Neural cell (in vitro differentiated cells): ENCODE data around the gene TSEN34. TPM values are rescaled to one million over a fixed set of nuclear protein-coding genes. Genes with fewer than 3 reads are reported as not detected.

Experiments used
- H2AFZ ChIP-seq: fragments of 200-600, 300-800 bp; sonication (generic), shearing (Covaris generic); 2 replicates; pipeline ENCODE4 v1.6.0; 2014; ENCODE audit warnings: low read depth, mild to moderate bottlenecking, antibody characterized with exemption, low read length, moderate library complexity
- H3F3A ChIP-seq: fragments of 200-600 bp; shearing (Covaris generic); 2 replicates; pipeline ENCODE4 v1.6.1; 2016; ENCODE audit warnings: mild to moderate bottlenecking, moderate library complexity, mixed read lengths, antibody characterized with exemption, low read length; ENCODE audit not compliant: insufficient read depth, poor library complexity, severe bottlenecking
- H3K27ac ChIP-seq: fragments of 200-600, 300-800 bp; sonication (generic), shearing (Covaris generic); 2 replicates; pipeline ENCODE4 v1.5.1; 2014; ENCODE audit warnings: mild to moderate bottlenecking, low read length, moderate library complexity
- H3K27me3 ChIP-seq: fragments of 300-800, 200-600 bp; sonication (generic), shearing (Covaris generic); 2 replicates; pipeline ENCODE4 v1.6.0; 2014; ENCODE audit warnings: mild to moderate bottlenecking, low read depth, low read length, moderate library complexity; ENCODE audit not compliant: insufficient read depth
- H3K36me3 ChIP-seq: fragments of 300-800, 200-600 bp; sonication (generic), shearing (Covaris generic); 2 replicates; pipeline ENCODE4 v1.5.1; 2014; ENCODE audit warnings: mild to moderate bottlenecking, antibody characterized with exemption, low read length, moderate library complexity; ENCODE audit not compliant: insufficient read depth
- H3K4me2 ChIP-seq: fragments of 300-800, 200-600 bp; sonication (generic), shearing (Covaris generic); 2 replicates; pipeline ENCODE4 v1.6.0; 2014; ENCODE audit warnings: mild to moderate bottlenecking, low read length
- H3K4me3 ChIP-seq: fragments of 300-800, 200-600 bp; sonication (generic), shearing (Covaris generic); 2 replicates; pipeline ENCODE4 v1.5.1; 2014; ENCODE audit warnings: mild to moderate bottlenecking, low read length, moderate library complexity
- H3K79me2 ChIP-seq: fragments of 200-600 bp; shearing (Covaris generic); replicated peaks from 2 replicates; pipeline ENCODE4 v1.6.0; 2014; ENCODE audit warnings: mild to moderate bottlenecking, low read length, moderate library complexity; ENCODE audit not compliant: insufficient read depth
- H3K9ac ChIP-seq: fragments of 300-800, 200-600 bp; sonication (generic), shearing (Covaris generic); 2 replicates; pipeline ENCODE4 v1.6.1; 2016; ENCODE audit warnings: mild to moderate bottlenecking, low read length, mixed read lengths
- H3K9me2 ChIP-seq: fragments of 200-600 bp; shearing (Covaris generic); 2 replicates; pipeline ENCODE4 v1.6.1; 2016; ENCODE audit warnings: mild to moderate bottlenecking, low read length, mixed read lengths; ENCODE audit not compliant: insufficient read depth
- H3K9me3 ChIP-seq: fragments of 200-600, 300-800 bp; sonication (generic), shearing (Covaris generic); 2 replicates; pipeline ENCODE4 v1.6.1; 2016; ENCODE audit warnings: mild to moderate bottlenecking, mixed run types, low read length, moderate library complexity, mixed read lengths
- H4K20me1 ChIP-seq: fragments of 200-600 bp; shearing (Covaris generic); 2 replicates; pipeline ENCODE4 v1.6.1; 2016; ENCODE audit warnings: mild to moderate bottlenecking, mixed run types; ENCODE audit not compliant: insufficient read depth
- EP300 ChIP-seq: fragments of 450-650 bp; conservative IDR thresholded peaks from 2 replicates; pipeline ENCODE4 v1.6.1; 2014; ENCODE audit warnings: antibody characterized with exemption, mild to moderate bottlenecking, moderate library complexity; ENCODE audit not compliant: poor library complexity, severe bottlenecking
- EZH2 ChIP-seq: fragments of 200-600, 300-800 bp; shearing (Covaris generic), sonication (generic); IDR thresholded peaks from 2 replicates; pipeline ENCODE4 v1.6.1; 2014; ENCODE audit warnings: antibody characterized with exemption, low read length, borderline replicate concordance, mild to moderate bottlenecking; ENCODE audit not compliant: insufficient read depth, poor library complexity, severe bottlenecking
- MXI1 ChIP-seq: fragments of 450-650 bp; conservative IDR thresholded peaks from 2 replicates; pipeline ENCODE4 v1.6.1; 2014; ENCODE audit warnings: antibody characterized with exemption, mild to moderate bottlenecking; ENCODE audit not compliant: poor library complexity, severe bottlenecking
- POLR2AphosphoS5 ChIP-seq: IDR thresholded peaks from 2 replicates; pipeline ENCODE4 v1.6.1; 2012
- RAD21 ChIP-seq: fragments of 450-650 bp; conservative IDR thresholded peaks from 2 replicates; pipeline ENCODE4 v1.6.1; 2014; ENCODE audit warnings: antibody characterized with exemption, mild to moderate bottlenecking, moderate library complexity
- SMC3 ChIP-seq: fragments of 450-650 bp; conservative IDR thresholded peaks from 2 replicates; pipeline ENCODE4 v1.6.1; 2014; ENCODE audit warnings: antibody characterized with exemption, mild to moderate bottlenecking, moderate library complexity; ENCODE audit not compliant: poor library complexity
- TAF1 ChIP-seq: IDR thresholded peaks from 2 replicates; pipeline ENCODE4 v1.6.1; 2012; ENCODE audit warnings: low read depth
- polyA plus RNA-seq: library from polyadenylated mRNA; depleted of rRNA; stranded (reverse); fragments of >200 nt; gene quantifications from 2 replicates; pipeline ENCODE4 v1.2.3, GENCODE V29; 2014
- TF ChIP-seq, protein P1 (sequence below): fragments of 450-650 bp; IDR thresholded peaks from 2 replicates; pipeline ENCODE4 v1.5.1; 2014; ENCODE audit warnings: antibody characterized with exemption, mild to moderate bottlenecking, moderate library complexity; ENCODE audit not compliant: poor library complexity, severe bottlenecking
- TF ChIP-seq, protein P2 (sequence below): IDR thresholded peaks from 2 replicates; pipeline ENCODE4 v1.6.1; 2012; ENCODE audit warnings: borderline replicate concordance

Gene TSEN34
- polyA plus RNA-seq, 1 donor from 2014 or later, result 113 TPM

DNA sequence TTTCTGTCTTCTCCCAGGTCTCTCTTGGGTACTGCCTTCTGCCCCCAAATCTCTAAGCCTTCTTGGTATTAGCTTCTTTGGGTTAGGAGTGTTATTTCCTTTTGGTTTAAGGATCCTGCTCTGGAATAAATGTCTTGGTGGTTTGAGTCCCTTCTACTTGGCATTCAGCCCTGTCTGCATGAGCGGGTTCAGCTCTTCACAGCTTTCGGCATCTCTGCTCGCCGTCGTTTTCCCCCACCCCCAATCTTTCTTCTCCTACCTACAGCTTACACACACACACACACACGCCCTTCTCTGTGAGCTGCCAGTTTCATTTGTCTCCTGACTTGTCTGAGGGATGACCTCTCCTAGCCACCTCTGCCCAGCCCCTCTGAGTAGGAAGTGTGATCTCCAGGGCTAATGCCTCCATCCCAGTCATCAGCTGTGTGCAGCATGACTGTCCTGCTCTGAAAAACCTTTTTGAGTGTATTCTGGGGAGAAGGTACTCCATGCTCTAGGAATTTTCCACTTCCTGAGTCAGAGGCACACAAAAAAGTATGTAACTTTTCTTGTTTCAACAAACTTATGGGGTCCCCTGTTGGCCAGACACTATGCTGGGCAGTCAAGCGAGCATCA lies 48.8 kb upstream of the TSEN34 start:
- H3K27me3 ChIP-seq, result no peaks in the 10 kb centered on the region
- peaks cover 34% of the 10 kb centered on the region for H3K79me2 ChIP-seq
- no peak overlapping the region for H3K9ac ChIP-seq
- no peaks in the 10 kb centered on the region for H3K9me3 ChIP-seq
- TF ChIP-seq TAF1 (no peak), EP300 (no peak), SMC3 (no peak), EZH2 (no peak), RAD21 (no peak), POLR2AphosphoS5 (no peak), MXI1 (no peak)
- TF ChIP-seq, protein P1, sequence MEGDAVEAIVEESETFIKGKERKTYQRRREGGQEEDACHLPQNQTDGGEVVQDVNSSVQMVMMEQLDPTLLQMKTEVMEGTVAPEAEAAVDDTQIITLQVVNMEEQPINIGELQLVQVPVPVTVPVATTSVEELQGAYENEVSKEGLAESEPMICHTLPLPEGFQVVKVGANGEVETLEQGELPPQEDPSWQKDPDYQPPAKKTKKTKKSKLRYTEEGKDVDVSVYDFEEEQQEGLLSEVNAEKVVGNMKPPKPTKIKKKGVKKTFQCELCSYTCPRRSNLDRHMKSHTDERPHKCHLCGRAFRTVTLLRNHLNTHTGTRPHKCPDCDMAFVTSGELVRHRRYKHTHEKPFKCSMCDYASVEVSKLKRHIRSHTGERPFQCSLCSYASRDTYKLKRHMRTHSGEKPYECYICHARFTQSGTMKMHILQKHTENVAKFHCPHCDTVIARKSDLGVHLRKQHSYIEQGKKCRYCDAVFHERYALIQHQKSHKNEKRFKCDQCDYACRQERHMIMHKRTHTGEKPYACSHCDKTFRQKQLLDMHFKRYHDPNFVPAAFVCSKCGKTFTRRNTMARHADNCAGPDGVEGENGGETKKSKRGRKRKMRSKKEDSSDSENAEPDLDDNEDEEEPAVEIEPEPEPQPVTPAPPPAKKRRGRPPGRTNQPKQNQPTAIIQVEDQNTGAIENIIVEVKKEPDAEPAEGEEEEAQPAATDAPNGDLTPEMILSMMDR, result no peak
- TF ChIP-seq, protein P2, sequence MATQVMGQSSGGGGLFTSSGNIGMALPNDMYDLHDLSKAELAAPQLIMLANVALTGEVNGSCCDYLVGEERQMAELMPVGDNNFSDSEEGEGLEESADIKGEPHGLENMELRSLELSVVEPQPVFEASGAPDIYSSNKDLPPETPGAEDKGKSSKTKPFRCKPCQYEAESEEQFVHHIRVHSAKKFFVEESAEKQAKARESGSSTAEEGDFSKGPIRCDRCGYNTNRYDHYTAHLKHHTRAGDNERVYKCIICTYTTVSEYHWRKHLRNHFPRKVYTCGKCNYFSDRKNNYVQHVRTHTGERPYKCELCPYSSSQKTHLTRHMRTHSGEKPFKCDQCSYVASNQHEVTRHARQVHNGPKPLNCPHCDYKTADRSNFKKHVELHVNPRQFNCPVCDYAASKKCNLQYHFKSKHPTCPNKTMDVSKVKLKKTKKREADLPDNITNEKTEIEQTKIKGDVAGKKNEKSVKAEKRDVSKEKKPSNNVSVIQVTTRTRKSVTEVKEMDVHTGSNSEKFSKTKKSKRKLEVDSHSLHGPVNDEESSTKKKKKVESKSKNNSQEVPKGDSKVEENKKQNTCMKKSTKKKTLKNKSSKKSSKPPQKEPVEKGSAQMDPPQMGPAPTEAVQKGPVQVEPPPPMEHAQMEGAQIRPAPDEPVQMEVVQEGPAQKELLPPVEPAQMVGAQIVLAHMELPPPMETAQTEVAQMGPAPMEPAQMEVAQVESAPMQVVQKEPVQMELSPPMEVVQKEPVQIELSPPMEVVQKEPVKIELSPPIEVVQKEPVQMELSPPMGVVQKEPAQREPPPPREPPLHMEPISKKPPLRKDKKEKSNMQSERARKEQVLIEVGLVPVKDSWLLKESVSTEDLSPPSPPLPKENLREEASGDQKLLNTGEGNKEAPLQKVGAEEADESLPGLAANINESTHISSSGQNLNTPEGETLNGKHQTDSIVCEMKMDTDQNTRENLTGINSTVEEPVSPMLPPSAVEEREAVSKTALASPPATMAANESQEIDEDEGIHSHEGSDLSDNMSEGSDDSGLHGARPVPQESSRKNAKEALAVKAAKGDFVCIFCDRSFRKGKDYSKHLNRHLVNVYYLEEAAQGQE, result no peak
- no peak overlapping the region for H3K27ac ChIP-seq
- no peak overlapping the region for H3K4me2 ChIP-seq
- H2AFZ ChIP-seq, result no peak overlapping the region
- no peaks in the 10 kb centered on the region for H3F3A ChIP-seq
- H3K9me2 ChIP-seq, result no peaks in the 10 kb centered on the region
- H3K4me3 ChIP-seq, result no peak overlapping the region
- no peaks in the 10 kb centered on the region for H3K36me3 ChIP-seq
- H4K20me1 ChIP-seq, result no peaks in the 10 kb centered on the region

DNA sequence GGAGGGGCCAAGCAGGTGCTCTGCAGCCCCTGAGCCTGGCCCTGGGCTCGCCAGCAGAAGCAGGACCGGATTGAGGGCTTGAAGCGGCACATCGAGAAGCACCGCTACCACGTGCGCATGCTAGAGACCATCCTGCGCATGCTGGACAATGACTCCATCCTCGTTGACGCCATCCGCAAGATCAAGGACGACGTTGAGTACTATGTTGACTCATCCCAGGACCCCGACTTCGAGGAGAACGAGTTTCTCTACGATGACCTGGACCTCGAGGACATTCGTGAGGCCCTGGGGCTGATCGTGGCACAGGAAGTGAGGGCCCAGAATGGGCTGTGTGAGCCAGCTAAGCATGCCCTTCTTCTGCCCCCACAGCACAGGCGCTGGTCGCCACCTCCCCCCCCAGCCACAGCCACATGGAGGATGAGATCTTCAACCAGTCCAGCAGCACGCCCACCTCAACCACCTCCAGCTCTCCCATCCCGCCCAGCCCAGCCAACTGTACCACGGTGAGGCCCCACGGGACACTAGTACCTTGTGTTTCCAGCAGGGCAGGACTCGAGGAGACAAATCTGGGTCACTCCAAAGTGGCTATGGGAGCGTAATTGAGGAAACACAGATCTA lies 45.5 kb upstream of the TSEN34 start:
- TF ChIP-seq, protein P2, result no peak
- TF ChIP-seq RAD21, result no peak
- TF ChIP-seq SMC3, result no peak
- TF ChIP-seq EP300, result no peak
- TF ChIP-seq, protein P1, result no peak
- no peak for TF ChIP-seq EZH2
- no peak for TF ChIP-seq POLR2AphosphoS5
- TF ChIP-seq TAF1, result no peak
- TF ChIP-seq MXI1, result no peak
- Histone ChIP-seq H3K9me3 (no peaks in the 10 kb centered on the region), H3K27ac (no peak overlapping the region), H3F3A (no peaks in the 10 kb centered on the region), H3K9me2 (no peaks in the 10 kb centered on the region), H3K4me2 (no peak overlapping the region), H3K4me3 (no peak overlapping the region), H4K20me1 (no peaks in the 10 kb centered on the region), H3K36me3 (no peaks in the 10 kb centered on the region), H3K79me2 (peaks cover 7% of the 10 kb centered on the region), H3K9ac (no peak overlapping the region), H3K27me3 (no peaks in the 10 kb centered on the region), H2AFZ (no peak overlapping the region)
